SH-SY5Y (cell line): ENCODE data around the gene FGF2.

Source experiments
- GATA2 ChIP-seq: IDR thresholded peaks from 2 replicates; pipeline ENCODE4 v1.6.1; 2011; ENCODE audit warnings: mild to moderate bottlenecking, low read depth, low read length
- GATA3 ChIP-seq: IDR thresholded peaks from 2 replicates; pipeline ENCODE4 v1.6.1; 2011; ENCODE audit warnings: low read depth, mild to moderate bottlenecking, low read length, moderate library complexity

- TF ChIP-seq GATA3 (no peak), GATA2 (no peak)
Measured at GRCh38 chr4:122912810-122913575, 86.4 kb downstream of the FGF2 start.
